WERI-Rb-1 (cell line): ENCODE data around the gene GRAMD4.
"Not testable (repeated sequence)": the region's sequence is repeated elsewhere in the genome, so short reads cannot be mapped to it uniquely, and the experiment has no call there.

Experiments
- DNase-seq: peaks from one replicate; pipeline ENCODE4 v3.0.0-alpha.2; 2020
- H3K27ac ChIP-seq: fragments of 250-450 bp; sonication (Bioruptor Pico); 2 replicates; pipeline ENCODE4 v1.5.1; 2020; ENCODE audit warnings: mild to moderate bottlenecking, moderate library complexity
- H3K27me3 ChIP-seq: fragments of 250-450 bp; sonication (Bioruptor Pico); 2 replicates; pipeline ENCODE4 v1.5.1; 2021; ENCODE audit warnings: mild to moderate bottlenecking, low read depth, moderate library complexity; ENCODE audit not compliant: insufficient read depth, severe bottlenecking
- H3K36me3 ChIP-seq: fragments of 250-450 bp; sonication (Bioruptor Pico); 2 replicates; pipeline ENCODE4 v1.5.1; 2020; ENCODE audit warnings: mild to moderate bottlenecking, moderate library complexity
- H3K4me3 ChIP-seq: 2 replicates; pipeline ENCODE4 v1.5.1; 2011; ENCODE audit warnings: low read depth, mild to moderate bottlenecking, control low read depth, low read length
- H3K9me3 ChIP-seq: fragments of 250-450 bp; sonication (Bioruptor Pico); 2 replicates; pipeline ENCODE4 v1.5.1; 2021; ENCODE audit warnings: mild to moderate bottlenecking, moderate library complexity; ENCODE audit not compliant: severe bottlenecking
- TF ChIP-seq, protein P1 (sequence below): IDR thresholded peaks from 2 replicates; pipeline ENCODE4 v1.5.1; 2011; ENCODE audit warnings: low read depth, mild to moderate bottlenecking, control low read depth, inconsistent platforms, low read length

Gene GRAMD4

DNA sequence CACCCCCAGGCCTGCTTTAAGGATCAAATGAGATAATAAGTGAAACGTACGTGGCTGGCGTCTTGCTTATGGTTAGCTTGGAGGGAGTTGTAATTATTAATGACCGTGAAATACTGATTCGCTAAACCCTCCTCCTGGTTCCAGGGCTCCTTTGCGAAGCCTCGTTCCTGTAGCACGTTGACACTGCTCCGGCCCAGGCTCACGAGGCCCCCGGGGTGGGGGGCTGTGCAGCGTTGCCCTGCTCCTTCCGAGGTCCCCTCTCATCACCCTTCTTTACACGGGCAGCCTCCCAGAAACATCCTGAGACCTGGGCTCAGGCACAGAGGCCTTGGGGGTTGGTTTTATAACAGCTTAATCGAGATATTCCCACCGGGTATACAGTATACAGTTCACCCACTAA lies 9.1 kb downstream of the GRAMD4 start:
- no peak for DNase-seq
- no peaks in the 10 kb centered on the region for H3K9me3 ChIP-seq
- TF ChIP-seq, protein P1, sequence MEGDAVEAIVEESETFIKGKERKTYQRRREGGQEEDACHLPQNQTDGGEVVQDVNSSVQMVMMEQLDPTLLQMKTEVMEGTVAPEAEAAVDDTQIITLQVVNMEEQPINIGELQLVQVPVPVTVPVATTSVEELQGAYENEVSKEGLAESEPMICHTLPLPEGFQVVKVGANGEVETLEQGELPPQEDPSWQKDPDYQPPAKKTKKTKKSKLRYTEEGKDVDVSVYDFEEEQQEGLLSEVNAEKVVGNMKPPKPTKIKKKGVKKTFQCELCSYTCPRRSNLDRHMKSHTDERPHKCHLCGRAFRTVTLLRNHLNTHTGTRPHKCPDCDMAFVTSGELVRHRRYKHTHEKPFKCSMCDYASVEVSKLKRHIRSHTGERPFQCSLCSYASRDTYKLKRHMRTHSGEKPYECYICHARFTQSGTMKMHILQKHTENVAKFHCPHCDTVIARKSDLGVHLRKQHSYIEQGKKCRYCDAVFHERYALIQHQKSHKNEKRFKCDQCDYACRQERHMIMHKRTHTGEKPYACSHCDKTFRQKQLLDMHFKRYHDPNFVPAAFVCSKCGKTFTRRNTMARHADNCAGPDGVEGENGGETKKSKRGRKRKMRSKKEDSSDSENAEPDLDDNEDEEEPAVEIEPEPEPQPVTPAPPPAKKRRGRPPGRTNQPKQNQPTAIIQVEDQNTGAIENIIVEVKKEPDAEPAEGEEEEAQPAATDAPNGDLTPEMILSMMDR: no peak
- no peak overlapping the region for H3K4me3 ChIP-seq
- peaks cover 3% of the 10 kb centered on the region; the same call in 1 of the 2 replicates for H3K36me3 ChIP-seq
- no peaks in the 10 kb centered on the region for H3K27me3 ChIP-seq
- no peak overlapping the region for H3K27ac ChIP-seq

DNA sequence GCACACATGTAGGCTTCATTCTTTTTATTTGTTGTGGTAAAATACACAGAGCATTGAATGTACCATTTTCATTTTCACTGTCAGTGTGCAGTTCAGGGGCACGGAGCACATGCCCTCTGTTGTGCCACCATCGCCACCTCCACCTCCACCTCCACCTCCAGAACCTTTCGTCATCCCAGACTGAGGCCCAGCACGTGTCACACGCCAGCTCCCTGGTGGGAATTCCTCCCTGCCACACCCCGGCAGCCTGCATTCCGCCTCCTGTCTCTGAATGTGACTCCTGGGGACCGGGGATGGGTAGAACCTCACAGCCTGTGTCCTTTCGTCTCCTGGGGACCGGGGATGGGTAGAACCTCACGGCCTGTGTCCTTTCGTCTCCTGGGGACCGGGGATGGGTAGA lies 10.9 kb downstream of the GRAMD4 start:
- Histone ChIP-seq H3K27ac (no peak overlapping the region), H3K27me3 (no peaks in the 10 kb centered on the region), H3K9me3 (no peaks in the 10 kb centered on the region), H3K36me3 (peaks cover 3% of the 10 kb centered on the region; the same call in 1 of the 2 replicates), H3K4me3 (no peak overlapping the region)
- TF ChIP-seq, protein P1: no peak
- no peak for DNase-seq

DNA sequence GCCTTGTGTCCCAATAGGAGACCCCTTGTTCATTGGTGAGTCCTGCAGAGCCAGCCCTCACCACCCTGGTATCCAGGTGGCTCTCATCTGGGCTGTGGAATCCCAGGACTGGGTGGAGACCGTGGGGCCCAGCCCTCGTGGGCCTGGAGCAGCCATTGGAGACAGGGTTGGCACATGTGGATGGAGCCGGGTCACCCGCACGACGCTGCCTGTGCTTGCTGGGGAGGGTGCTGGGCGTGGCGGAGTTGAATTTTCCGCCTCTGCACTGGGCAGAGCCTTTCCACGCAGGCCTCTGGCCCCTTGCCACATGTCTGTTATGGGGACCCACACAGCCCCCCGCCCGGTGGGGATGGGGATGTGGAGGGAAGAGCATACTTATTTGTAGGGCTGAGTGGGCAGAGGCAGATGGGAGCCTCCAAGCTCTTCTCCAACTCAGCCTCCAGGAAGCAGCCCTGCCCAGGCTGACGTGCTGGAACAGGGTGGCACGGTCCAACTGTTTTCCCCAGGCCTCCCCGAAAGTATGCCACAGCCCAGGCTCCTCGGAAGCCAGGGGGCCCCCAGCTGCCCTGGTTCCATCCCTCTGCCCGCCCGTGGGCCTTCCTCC lies 12.6 kb downstream of the GRAMD4 start:
- H3K27me3 ChIP-seq: no peaks in the 10 kb centered on the region
- no peaks in the 10 kb centered on the region for H3K9me3 ChIP-seq
- H3K4me3 ChIP-seq: no peak overlapping the region
- 0 out of 2 replicates have a peak, but pooled peaks cover under 1% of the 10 kb centered on the region for H3K36me3 ChIP-seq
- no peak for DNase-seq
- no peak overlapping the region for H3K27ac ChIP-seq
- TF ChIP-seq, protein P1: no peak

DNA sequence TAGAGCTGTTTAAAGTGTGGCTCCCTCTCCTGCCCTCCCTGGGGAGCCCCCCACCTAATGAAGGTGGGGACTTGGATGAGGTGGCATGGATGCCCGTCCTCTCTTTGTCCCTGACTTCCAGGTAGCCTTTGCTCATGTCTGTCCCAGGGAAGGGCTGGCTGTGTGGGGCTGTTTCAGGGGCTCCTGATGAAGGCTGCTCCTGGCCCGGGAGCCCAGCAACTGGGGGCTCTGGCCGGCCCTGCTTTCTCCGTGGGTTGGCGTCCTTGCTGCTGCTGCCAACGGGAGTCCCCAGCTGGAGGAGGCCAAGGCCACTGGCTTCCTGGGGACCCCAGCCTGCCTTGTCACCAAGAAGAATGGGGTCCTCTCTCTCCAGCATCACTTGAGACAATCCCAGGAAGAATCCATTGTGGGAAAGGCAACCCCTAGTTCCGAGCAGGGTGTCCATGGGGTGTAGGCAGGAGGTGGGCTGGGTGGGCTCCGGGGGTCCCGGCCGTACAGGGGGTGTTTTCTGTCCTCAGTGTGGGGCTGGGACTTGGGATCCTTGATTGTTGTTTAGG lies 13.2 kb downstream of the GRAMD4 start:
- Histone ChIP-seq H3K9me3 (no peaks in the 10 kb centered on the region), H3K36me3 (no peaks in the 10 kb centered on the region), H3K27ac (no peak overlapping the region), H3K4me3 (no peak overlapping the region), H3K27me3 (no peaks in the 10 kb centered on the region)
- TF ChIP-seq, protein P1: no peak
- no peak for DNase-seq

DNA sequence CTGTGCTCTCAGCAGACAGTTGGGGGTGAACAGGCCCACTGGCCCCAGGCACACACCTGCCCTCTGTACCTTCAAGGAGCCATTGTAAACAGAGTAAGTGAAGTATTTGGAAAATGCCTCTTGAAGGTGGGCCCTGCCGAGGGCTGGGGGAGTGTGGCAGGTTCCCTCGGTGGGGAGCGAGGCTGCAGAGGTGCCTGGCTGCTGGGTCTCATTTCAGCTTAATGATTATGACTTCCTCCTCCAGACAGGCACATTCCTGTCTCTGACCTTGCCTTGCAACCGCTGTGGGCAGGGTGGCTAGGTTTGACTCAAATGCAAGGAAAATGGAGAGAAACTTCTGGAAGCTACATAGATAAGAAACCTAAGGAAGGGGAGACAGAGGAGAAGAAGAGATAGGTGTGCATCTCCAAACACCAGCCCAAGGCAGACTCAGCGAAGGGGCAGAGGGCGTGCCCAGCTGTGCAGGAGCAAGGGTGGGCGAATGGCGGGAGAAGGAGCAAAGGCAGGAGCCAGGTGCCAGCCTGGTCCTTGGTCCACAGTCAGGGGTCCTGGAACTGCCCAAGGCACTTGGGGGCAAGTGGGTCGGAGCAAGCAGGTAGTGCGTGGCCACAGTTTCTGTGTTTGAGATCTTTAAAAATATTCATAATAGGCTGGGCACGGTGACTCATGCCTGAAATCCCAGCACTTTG lies 14.0 kb downstream of the GRAMD4 start:
- no peak for DNase-seq
- H3K9me3 ChIP-seq: no peaks in the 10 kb centered on the region
- H3K27ac ChIP-seq: no peak overlapping the region; the same call in 1 of the 2 replicates
- H3K27me3 ChIP-seq: no peaks in the 10 kb centered on the region
- H3K4me3 ChIP-seq: no peak overlapping the region
- H3K36me3 ChIP-seq: no peaks in the 10 kb centered on the region
- TF ChIP-seq, protein P1: no peak

DNA sequence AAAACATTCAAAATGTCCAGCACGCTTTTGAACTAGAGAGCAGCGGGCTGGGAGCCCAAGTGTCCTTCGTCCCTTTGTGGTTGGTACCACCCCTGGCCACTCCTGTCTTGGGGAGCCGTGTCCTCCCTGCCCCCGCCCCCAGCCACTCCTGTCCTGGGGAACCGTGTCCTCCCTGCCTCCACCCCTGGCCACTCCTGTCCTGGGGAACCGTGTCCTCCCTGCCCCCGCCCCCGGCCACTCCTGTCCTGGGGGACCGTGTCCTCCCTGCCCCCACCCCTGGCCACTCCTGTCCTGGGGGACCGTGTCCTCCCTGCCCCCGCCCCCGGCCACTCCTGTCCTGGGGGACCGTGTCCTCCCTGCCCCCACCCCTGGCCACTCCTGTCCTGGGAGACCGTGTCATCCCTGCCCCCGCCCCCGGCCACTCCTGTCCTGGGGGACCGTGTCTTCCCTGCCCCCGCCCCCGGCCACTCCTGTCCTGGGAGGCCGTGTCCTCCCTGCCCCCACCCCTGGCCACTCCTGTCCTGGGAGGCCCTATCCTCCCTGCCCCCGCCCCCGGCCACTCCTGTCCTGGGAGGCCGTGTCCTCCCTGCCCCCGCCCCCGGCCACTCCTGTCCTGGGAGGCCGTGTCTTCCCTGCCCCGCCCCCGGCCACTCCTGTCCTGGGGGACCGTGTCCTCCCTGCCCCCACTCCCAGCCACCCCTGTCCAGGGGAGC lies 14.9 kb downstream of the GRAMD4 start:
- not testable (repeated sequence) for H3K36me3 ChIP-seq, H3K27me3 ChIP-seq, DNase-seq

More for the DNA sequence above, 14.9 kb downstream of the GRAMD4 start:
- not testable (repeated sequence) for H3K9me3 ChIP-seq, H3K4me3 ChIP-seq, H3K27ac ChIP-seq
